Stimulated activated CD4-positive, alpha-beta T cell treated with anti-CD3 and anti-CD28 coated beads, Interleukin-4, amount 100 ng/mL, for 48 hours (primary cell): ENCODE measurements around the gene BABAM2.

ENCODE experiments used
- DNase-seq, 2 donors: peaks; one replicate each; pipeline ENCODE4 v3.0.0-alpha.2; 2020; ENCODE audit warnings: low read depth in 2 of 2

BABAM2 gene

DNA sequence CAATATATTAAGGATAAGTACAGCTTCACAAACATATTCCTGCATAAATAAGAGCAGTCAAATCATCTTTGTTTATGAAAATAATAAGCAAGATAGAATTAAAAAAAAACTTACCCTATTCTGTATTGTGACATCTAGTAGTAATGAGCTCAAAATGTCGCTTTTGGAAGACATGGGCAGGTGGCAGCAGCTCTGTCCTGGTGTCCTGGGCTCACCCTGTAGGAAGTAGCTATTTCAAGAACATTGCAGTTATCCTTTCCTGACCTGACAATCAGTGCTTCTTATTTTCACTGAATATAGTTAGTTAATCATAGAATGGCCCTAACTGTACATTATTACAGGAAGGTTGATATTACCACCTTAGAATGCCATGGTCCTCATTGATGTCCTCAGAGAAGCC, 229.1 kb downstream of the BABAM2 start:
- DNase-seq = no peak

DNA sequence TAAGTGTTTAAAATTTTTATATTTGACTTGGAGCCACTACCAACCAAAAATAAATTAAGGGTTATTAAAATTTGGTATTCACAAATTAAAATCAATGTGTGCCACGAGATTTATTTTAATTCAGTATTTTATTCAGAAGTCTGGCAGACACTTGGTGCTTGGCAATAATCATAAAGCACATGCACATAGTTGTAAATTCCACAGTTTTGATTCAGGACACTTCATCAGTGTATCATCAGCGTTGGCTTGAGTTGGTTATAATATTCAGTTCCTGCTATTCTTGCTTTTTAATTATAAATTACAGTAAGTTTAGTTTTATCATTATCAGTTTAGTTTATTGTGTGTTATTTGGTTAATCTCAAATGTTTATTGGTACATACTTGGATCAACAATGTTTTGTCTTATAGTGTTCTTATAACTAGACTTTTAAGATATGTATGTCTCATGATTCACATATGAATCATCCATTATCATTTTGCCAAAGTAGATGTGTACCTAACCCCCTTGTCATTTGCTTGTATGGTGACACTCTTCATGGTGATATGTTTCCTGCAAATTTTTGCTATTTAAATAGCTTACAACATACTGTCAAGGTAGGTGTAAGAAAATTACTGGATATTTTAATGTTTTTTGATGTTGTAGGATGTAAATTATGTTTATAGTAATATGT, 237.9 kb downstream of the BABAM2 start:
- no peak for DNase-seq

- no peak for DNase-seq
Measured at GRCh38 chr2:28129955-28130695, 239.6 kb downstream of the BABAM2 start.

GRCh38 chr2:28133778-28134177, 243.2 kb downstream of the BABAM2 start:
- DNase-seq = no peak

- DNase-seq = no peak
Measured at GRCh38 chr2:28134262-28134812, 243.8 kb downstream of the BABAM2 start.

GRCh38 chr2:28134857-28135256, 244.3 kb downstream of the BABAM2 start:
- no peak for DNase-seq

GRCh38 chr2:28135324-28135723, 244.8 kb downstream of the BABAM2 start:
- DNase-seq = no peak

DNA sequence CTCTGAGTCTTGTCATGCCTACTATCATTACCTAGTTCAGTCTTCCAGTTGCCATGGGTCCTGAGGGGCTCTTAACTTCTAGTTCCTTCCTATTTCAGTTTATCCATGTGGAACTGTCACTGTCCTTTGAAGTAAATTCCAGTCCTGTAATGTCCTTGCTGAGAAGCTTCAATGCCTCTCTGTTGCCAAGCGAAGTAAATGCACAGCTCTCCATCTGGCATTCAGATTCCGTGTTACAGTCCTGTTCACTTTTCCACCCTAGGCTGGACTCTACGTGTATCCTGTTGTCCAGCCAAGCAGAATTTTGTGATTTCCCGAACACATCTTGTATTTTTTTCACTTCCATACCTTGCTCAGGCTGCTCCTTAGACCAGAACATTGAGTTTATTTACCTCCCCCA, 245.3 kb downstream of the BABAM2 start:
- no peak for DNase-seq

DNA sequence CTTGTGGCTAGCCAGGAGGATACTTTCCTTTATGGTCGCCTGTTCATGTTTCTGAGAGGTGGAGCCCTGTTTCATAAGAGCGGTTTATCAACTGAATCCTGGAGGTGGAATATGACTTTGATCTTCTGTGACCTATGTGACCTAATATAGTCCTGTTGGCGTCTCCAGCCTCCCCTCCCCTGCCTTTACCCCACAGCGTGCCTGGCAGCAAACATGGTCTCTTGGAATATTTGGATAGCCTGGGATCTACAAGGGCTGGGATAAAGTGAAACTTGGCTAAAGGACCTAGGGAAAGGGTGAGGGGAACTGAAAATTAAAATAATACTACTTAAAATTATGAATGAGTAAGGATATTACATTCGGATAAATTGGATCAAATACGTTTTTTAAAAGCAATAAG, 246.0 kb downstream of the BABAM2 start:
- no peak for DNase-seq

- DNase-seq = no peak
Measured at GRCh38 chr2:28137221-28137620, 246.7 kb downstream of the BABAM2 start.

DNA sequence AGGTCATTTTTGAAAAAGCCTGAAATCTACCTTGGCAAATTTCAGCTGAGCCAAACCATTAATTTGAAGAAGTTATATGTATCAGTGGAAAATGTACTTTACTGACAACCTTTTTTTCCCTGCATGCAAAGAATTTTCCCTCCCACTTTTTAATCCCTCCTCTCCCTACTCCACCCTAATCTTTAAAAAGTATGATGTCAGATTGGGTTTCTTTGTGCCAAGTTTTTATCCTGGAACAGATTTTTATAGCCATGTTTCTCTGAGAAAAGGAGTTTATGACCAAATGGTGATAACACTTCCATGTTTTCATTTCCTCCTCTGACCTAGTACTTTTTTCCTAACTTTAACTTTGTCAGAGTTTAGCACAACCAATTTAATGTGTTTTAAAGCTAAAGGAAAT, 251.9 kb downstream of the BABAM2 start:
- no peak for DNase-seq

DNA sequence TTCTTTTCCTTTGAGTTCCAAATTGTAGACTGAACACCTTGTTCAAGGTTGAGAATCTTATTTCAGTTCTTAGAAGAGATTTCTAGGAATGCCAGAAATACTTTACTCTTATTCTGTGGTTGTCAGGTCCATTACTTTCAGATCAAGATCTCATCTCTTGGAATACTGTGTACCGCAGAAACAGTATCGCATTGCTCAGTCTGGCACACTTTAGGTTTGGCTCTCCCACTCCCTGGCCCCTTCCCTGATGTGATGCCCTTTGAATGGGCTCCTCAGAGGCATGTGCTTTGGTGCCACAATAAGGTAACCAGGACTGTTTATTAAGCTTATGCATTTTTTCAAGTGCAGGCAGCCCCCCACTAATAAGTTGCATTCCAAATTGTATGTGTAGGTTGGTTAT, 257.5 kb downstream of the BABAM2 start:
- no peak for DNase-seq

GRCh38 chr2:28148566-28148965, 258.0 kb downstream of the BABAM2 start:
- no peak for DNase-seq

GRCh38 chr2:28150236-28150915, 259.8 kb downstream of the BABAM2 start:
- DNase-seq = no peak

- DNase-seq = no peak
Measured at GRCh38 chr2:28150994-28151393, 260.5 kb downstream of the BABAM2 start.

DNA sequence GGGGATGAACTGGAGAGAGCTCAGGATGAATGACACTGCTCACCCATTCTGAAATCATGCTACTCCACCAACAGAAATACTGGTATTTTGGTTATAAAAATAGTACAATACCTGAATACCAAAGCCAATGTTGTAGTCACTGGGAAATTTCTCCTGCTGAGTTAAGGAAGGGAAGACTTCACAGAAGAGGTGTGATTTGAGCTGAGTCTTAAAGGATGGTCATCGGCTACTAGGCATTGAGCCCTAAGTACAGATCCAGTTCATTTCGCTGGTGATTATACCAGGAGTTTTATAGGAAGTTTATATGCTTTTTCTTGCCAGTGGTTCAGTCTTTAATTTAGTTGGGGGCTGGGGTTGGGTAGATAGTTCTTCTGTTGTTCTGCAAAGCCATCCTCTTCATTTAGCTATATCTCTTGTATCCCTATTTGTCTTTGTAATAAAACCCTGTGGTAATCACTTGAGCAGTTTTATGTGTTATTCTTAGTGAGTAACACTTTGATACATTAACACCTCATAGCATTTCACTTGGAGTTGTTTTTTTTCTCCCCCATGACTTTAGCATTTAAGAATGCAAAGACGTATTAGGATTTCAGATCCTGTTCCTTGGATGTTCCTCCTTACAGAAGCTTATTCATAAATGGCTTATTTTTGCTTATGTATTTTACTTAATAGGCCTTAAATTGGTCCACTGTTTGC, 262.2 kb downstream of the BABAM2 start:
- DNase-seq = no peak

DNA sequence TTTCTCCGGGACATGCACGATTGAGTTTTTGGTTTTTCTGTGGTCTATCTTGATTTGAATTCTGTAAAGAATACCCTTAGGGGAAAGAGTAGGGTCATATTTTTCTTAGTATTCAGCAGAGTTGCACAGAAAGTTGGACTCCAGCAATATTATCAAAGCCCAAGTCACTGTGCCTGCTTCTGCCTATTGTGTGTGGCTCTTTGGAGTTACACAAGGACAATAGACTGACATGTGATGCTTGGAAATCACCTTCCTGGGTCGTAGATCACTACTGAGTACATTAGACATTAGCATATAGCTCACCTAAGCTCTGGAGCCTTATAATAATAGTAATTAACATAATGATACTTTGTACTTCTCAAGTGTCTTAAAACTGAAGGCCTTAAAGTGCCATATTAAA, 263.3 kb downstream of the BABAM2 start:
- no peak for DNase-seq

DNA sequence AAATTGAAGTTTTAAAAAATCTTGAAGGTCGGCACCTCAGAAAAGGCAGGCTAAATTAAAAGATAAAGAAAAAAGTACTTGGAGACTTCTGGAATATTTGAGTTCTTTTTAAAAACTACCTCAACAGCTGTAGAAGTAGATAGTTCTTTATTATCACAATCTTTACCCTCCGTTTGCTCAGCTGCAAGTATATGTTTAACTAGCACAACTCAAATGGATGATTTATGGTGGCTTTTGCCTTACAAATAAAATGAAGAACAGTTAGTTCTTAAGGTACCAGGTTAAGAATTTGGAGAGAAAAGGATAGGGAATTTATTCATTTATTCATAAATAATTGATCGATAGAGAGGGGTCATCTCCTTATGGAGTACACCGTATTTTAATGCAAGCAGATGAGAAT, 264.6 kb downstream of the BABAM2 start:
- DNase-seq = no peak

DNA sequence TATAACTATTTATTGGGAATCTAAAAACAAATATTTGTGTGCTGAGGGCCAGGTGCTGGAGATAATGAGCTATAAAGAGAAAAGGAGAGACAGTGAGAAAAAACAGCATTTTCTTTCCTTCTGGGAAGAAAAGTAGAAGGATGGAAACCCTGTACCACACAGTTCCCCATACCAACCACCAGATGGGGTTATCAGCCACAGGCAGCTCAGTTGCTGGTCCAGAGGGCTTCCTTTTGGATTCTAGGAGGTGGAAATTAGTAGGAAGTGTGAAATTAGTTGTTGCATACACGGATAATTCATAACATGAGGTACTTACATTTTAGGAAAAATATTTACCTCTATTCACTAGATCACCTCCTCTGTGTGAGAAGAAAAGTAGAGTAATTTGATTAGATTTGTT, 265.1 kb downstream of the BABAM2 start:
- no peak for DNase-seq

GRCh38 chr2:28158791-28159190, 268.3 kb downstream of the BABAM2 start:
- DNase-seq = no peak

GRCh38 chr2:28160986-28161425, 270.5 kb downstream of the BABAM2 start:
- no peak for DNase-seq

- no peak for DNase-seq
Measured at GRCh38 chr2:28161466-28161865, 270.9 kb downstream of the BABAM2 start.
